Umbilical cord (tissue), 2 donors: Measurements from ENCODE around the gene EDAR. TPM values are rescaled to one million over a fixed set of nuclear protein-coding genes. Genes with fewer than 3 reads are reported as not detected.

ENCODE experiments used
- DNase-seq: peaks from one replicate; pipeline ENCODE4 v3.0.0-alpha.2; 2015; ENCODE audit warnings: low spot score
- total RNA-seq: library from RNA; depleted of rRNA; stranded (reverse); fragments of >200 nt; gene quantifications from one replicate; pipeline ENCODE4 v1.2.3, GENCODE V29; 2014; ENCODE audit warnings: low replicate concordance; ENCODE audit not compliant: insufficient read depth

Gene EDAR
- total RNA-seq, 1 donor from 2014 or later = 1.2 TPM

DNA sequence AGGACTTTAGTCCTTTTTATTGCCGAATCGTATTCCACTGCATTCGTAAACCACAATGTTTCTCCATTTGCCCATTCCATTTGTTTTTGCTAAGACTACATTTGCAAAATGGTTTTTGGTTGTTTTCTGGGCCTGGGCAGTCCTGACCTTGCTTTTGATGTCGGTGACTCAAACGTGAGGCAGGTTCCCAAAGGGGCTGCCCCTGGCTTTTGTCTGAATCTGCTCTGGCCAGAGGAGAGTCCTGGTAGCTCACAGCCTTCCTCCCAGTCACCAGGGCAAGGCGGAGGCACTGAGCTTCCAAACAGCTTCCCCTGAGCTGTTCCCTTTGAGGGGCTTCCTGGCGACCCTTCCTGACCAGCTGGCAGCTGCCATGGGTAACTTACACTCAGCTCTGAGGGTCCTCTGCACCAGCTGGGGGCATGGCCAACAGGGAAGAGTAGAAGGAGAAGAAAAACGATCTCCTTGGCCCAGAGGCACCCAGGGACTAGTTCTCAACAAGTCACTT is 47.8 kb downstream of the EDAR start:
- DNase-seq = no peak

DNA sequence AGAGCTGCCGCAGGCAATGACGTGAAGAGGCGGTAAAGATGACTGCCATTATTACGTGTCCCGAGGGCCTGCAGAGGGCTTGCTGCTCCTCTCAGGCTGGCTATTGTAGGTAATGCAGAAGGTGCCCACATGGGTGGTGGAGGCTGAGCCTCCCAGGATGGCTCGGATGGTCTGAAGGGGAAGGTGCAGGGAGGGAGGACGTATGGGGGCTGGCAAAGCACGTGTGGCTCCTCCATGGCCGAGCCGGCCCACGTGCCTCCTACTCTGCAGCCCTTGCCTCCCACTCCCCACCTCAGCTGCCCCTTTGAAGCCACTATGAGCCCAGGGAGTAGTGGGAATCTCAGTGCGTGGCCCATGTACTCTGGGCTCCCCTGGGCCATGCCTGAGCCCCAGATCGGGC is 48.9 kb downstream of the EDAR start:
- DNase-seq = no peak

DNA sequence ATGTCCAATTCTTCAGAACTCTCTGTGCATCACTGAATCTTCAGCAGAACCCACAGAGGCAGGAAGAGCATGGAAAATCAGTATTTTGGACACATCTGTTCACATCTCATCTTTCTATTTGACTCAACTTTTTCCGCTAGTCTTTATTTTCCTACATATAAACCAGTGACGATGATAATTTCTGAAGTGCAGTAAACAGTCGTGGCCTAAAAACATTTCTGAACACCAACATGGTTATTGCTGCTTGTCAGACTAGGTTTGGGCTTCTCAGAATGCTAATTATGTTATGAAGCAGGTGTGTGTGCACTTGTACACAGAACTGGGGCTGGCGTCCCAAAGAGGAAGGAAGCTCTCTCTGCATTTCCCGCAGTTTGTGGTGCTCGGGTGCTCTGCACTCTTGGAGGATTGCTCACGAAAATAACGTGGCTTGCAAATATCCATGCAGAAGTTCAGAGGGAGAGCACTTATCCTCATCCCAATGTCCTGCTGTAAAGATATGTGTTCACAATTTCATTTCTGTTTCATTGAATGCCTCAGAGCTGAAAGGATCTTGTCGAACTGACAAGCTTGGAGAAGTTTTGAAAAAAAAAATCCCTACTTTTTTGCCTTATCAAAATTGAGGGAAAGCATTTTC is 50.8 kb downstream of the EDAR start:
- no peak for DNase-seq

DNA sequence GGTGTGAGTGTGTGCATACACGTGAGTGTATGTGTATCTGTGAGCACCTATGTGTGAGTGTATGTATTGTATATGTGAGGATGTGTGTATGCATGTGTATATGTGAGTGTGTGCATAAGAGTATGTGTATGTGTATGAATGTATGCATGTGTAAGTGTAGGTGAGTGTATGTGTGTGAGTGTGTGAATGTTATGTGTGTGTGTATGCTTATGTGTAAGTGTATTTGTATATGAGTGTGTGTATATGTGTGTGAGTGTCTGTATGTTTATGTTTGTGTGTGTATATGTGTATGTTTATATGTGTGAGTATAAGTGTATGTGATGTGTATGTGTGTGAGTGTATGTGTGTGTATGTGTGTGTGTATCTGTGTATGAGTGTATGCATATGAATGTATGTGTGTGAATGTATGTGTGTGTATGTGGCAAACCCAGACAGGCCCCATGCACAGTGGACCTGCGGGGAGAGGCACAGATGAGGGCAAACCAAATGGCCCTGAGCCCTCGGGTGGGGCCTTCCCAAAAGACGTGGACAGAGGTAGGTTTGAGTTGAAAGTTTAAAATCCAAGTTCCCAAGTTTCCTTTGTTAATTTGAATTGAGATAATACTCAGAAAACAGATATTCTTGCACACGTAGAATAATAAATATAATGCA is 51.5 kb downstream of the EDAR start:
- no peak for DNase-seq

DNA sequence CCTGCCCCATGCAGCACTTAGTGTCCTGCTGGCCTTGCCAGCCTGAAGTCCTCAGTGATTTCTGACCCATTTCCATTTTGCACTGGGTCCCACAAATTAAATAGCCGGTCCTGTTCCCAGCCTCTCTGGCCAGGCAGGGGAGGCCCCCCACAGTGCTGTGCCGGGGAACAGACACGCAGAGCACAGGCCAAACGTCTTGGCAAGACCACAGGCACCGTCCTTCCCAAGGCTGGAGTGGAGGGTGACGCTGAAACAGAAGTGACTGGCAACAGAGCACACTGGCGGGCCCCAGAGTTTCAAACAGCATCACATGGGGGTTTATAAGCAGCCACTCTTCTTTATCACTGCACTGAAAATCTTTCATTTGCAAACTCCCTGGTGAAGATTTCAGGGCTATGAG is 52.2 kb downstream of the EDAR start:
- no peak for DNase-seq

DNA sequence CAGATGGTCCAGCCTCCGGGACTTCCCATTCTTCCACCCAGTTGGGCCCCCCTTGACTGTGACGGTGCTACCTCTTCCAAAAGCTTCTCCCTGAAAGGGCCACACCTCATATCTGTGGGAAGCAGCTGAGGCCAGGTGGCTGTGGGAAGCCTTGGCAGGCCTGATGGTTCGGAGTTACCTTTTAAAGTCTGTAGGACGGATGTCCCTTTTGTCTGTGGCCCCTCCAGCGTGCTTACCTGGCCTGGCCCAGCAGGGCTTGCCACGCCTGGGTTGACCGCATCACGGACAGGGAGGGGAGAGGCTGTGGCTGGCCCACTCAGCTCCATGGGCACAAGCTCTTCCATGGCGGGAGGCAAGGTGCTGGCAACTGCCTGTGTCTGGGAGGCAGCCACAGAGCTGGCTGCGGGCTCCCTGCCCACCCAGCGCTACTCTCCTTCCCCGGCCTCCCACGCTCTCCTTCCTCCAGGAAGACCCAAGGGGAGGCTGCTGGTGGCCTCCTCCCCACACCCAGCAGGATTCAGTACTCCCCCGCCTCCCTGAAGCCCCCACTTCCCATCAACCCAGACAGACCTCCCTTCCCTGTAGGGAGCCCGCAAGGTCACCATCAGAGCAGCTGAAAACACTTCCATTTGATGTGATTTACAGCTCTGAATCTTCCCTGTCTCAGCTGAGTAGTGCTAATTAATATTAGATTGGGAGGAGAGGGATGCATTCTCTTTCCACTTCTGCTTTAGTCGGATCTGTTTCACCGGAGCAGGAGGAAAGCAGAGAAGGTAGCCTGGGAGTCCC is 52.8 kb downstream of the EDAR start:
- DNase-seq = no peak

DNA sequence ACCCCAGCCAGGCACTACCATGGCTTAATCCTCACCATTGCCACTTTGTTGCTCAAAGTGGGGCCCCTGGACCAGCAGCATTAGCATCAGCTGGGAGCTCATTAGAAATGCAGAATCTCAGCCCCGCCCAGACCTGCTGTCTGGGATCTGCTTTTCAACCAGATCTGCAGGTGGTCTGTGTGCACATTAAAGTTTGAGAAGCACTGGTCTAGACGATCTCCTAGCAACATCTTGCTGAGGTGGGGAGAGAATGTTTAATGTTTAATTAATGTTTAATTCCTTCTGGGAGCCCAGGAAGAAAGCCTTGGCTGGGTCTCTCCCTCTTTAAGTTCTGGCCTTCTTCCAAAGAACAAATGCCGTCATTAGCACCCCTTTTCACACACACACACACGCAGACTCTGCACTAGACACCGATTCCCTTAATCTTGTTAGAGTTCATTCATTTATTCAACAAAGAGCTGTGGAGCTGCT is 53.7 kb downstream of the EDAR start:
- no peak for DNase-seq

DNA sequence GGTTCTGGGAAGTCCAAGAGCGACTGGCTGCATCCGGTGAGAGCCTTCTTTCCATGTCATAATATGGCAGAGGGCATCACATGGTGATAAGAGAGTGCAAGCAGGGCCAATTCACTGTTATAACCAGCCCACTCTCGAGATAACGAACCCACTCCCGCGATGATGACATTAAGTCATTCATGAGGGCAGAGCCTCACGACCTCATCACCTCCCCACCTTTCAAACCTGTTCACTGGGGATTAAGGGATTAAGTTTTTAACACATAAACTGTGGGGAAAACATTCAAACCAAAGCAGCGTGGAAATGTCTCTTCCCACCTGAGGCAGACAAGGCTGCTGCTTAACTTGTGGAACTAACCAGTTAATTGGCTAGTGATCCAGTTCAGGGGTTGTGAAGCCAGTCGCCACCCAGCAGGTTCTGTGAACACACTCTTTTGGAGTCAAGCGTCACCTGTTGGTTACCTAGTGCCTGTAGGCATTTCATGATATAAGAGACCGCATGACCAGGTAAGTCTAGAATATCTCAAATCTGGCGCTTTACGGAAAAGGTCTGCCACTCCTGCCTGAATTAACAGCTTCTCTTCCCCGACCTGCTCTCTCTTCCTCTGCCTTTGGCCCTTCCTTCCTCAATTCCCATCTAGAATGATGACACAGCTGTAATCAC is 54.3 kb downstream of the EDAR start:
- DNase-seq = no peak

DNA sequence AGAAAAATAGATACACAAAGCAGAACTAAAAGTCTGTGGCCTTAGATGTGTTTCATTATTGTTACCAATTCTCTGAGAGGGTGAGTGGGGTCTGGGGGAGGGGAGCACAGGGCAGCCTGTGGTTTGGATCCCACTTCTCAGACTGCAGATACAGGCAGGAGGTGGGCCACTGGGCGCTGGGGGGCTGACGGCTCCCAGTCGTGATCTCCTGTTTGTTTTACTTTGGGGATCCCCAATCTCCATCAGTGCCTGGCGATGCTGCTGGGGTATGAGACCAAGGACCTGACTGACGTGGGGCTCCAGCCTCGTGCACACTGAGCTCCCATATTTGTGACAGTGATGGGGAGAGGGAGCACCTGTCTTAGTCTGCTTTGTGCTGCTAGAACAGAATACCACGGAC is 54.9 kb downstream of the EDAR start:
- DNase-seq = no peak

DNA sequence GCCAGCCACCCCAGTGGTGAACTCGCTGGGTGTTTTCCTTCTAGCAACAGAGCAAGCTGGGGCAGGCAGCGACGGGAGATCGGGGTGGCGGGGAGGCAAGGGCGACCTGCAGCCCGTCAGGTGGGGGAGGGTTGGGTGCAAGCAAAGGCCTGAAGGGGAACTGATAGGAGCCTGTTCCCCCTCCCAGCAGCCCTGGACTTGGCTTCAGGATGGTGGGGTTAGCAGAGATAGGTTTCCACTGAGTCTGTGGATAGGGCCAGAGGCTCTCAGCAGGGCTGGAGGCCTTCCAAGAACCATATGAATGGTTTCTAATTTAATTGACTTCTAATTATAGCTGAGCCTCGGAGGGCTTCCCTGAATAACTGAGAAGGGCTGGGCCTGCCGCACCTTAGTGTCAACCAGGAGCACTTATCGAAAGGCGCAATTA is 55.3 kb downstream of the EDAR start:
- DNase-seq = peak; percentile 42

DNA sequence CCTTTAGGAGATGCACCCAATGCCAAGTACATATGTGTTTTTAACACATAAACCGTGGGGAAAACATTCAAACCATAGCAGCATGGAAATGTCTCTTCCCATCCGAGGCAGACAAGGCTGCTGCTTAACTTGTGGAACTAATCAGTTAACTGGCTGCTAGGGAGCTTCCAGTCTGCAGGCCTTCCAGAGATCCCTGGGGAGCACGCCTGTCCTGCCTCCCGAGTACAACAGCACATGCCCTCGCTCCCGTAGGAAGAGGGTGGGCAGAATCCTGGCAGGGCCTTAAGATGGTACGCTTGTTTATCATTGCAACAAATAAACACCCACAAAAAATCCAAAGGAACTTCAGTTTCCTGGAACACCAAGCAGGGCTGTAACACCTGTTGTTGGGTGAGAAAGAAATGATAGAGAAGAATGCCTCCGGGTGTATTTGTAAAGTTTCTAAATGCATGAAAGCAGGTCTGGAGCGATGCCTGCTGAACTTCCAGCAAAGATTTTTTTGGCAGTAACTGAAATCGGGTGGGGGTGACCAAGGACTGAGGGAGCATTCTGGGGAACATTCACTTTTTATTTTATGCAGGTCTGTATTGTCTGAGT is 56.2 kb downstream of the EDAR start:
- DNase-seq = no peak

DNA sequence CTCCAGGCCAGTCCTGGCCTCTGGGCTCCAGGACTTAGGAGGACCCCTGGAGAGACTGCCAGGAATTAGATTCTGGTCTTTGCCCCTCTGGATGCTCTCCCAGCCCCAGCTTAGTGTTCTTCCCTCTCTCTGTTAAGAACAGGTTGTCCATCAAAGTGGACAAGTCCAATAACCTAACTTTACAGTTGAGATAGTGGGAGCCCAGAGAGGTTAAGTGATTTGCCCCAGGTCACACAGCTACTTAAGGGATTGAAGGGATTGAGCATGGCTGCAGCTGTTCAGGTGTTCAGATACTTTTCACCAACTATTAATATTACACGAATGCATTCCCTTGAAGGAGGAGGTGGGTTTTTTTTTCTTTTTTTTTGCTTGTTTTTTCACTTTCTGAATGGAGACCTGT is 57.6 kb downstream of the EDAR start:
- DNase-seq = no peak

DNA sequence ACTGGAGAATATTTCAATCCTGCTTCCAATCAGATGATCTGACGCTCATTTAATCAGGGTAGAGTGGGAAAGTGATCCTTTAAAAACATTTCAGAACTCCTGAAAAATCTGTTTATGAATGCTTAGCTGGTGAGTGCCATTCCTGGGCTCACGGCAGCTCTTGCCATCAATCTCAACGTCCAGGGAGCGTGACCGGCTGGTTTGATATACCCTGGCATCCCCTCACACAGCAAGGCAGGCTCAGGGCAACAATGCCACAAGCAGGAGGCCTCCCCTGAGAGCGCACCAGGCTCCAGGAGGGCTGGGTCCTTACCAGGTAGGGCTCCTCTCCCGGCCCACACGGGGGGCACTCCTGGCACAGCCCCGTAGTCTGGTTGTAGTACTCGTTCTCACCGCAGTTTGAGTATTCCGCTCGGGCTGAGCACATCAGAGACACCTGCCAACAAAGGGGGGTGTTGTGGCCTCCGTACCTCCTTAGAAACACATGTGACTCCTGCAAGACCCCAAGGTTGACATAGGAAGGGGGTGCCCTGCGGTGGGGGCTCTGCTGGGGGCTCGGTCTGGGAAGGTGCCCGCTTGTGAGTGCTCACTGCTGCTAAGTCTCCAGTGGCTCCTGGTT is 59.1 kb downstream of the EDAR start:
- DNase-seq = no peak

DNA sequence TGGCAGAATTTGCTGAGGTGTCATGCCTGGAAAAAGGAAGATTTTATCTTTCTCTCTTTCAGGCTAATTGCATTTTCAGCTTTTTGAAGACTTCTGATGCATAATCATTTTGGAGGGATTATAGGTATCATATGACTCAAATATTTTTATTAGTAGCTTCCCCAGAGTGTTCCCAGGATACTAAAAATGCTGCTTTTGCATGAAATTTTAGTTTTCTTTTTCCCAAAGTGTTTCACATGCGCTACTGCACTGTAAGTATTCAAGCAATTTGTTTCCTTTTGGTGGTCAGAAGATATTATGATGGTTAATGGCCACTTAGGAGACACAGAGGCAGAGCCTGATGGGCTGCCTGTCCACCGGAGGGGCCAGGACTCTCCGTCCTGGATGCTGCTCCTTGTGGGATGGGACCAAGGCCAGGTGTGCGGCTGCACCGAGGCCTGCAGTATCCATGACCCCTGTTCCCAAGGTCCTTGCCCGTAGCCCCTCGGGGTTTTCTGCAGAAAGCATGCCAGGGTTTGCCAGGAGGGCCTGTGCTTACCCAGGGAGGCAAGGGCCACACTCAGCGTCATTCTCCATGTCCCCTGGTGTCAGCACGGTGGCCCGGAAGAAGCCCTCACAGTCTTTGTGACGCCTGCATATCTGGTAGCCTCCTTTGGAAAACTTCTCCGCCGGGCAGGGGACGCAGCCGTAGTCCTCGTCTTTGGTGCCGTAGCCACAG is 60.2 kb downstream of the EDAR start:
- no peak for DNase-seq

DNA sequence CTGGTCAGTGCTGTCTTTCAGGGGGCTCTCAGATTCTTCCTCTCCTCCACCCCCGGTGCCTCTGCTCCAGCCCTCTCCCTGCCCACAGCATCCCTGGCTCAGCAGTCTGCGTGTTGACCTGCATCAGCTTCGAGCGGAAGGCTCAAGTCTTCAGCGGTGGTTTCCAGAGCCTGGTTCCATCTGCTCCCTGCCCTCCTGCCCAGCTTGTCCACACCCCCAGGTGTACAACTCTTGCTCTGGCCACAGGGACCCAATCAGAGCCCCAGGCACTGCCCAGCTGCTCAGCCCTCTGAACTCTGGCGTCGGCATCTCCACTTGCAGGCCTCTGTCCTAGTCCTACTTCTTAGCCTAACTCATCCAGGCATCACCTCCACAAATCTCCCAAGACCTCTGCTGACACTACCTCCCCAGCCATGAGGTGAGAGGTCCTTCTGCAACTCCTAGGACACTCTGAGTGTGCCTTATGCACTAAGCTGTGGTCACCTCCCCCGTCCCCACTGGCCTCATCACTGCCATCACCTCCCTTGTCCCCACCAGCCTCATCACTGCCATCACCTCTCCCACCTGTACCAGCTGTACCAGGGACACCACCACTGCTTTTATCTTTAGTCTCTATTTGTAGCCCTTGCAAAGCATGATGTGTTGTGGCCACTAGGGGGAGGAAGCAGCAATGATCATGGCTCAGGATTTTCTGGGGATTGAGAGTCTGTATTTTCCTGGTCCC is 60.9 kb downstream of the EDAR start:
- DNase-seq = peak; percentile 73

DNA sequence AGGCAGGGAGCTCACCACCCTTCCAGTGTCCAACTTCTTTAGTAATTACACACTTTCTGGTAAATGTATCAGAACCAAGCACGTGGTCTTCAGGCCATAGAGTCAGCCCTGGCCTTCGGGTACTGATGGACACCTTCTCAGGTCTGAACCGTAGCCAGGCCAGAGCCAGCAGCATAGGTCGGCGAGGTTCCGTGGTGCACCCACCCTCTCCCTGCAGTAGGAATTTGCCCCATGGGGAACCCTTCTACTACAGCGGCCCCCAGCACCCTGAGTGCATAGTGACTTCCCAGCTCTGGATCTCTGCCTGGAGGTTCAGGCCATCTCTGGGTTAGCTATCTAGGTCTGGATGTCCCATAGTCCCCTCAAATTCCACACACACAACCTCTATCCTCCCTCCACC is 61.6 kb downstream of the EDAR start:
- no peak for DNase-seq

DNA sequence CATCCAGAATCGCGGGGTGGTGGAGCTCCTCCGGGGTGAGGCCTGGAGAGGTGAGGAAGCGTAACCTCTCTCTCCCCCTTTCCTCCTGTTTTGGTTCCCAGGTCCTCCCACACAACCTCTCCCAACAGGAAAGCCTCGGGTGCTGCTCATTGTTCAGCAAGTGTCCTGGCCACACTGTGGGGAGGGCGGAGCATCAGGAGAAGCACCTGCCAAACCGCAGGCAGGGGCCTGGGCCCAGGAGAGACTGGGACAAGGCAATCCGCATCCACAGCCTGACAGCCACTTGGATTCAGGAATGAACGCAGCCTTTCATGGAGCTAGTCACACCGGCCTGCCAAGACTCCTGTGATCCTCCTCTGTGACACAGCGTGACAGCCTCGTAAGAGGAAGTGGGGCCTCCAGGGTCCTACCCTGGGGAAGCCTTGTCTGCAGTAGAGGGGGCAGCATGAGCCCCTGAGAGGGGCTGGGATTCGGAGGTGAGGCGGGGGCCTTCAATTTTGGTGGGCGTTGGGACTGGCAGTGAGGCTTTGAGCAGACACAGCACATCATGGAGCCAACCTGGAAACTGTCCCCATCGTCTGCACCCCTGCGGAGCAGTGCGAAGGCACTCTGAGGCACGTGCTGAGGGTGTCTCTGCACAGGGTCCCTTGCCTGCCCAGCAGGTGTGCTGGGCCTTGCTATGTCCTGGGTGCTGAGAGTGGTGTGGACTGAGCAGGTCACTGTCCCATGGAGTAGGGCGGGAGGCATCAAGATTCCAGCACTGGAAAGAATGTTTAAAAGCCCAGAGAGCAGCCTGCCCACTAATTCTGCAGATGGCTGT is 62.2 kb downstream of the EDAR start:
- DNase-seq = no peak

DNA sequence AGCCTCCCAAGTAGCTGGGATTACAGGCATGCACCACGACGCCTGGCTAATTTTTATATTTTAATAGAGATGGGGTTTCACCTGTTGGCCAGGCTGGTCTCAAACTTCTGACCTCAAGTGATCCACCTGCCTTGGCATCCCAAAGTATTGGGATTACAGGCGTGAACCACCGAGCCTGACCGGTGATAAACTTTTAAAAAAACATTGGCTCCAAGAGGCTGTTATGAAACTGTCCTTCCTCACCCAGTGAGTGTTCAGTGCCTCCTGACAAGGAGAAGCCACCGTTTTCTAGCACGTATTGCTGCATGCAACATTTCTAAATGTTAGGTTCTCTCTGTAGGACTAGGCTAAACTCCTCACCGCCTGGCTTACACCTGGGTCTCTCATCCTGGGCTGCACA is 63.3 kb downstream of the EDAR start:
- no peak for DNase-seq

DNA sequence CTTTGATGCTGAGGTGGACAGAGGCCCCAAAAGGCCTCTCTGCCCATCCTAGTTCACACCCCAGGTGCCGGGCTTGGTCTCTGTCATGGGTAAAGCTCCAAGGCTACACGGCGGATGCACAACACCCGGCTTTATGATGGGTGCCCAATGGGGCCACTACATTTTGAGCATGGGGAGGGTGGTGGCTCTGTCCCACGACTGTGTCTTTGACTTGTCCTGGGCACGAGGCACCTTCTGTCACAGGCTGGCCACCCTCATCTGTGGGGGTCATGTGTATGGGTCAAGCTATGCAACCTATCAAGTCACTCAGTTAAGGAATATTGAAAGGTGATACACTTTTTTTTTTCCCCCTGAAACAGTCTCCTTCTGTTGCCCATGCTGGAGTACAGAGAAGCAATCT is 63.7 kb downstream of the EDAR start:
- no peak for DNase-seq
